RWPE2 (cell line): Measurements from ENCODE around the gene SEC62.

ENCODE experiments used
- ATAC-seq: fragments of 200-7000 bp; cut with Tn5 transposase; 3 replicates; pipeline ENCODE4 v1.9.1; 2021; ENCODE audit warnings: low read depth
- DNase-seq: peaks from one replicate; pipeline ENCODE4 v3.0.0-alpha.2; 2020; ENCODE audit warnings: low spot score
- H3K27ac ChIP-seq: fragments of 450-650 bp; 2 replicates; pipeline ENCODE4 v1.5.1; 2017; ENCODE audit warnings: mild to moderate bottlenecking; ENCODE audit not compliant: poor library complexity, severe bottlenecking
- H3K27me3 ChIP-seq: fragments of 250-450 bp; sonication (Bioruptor Pico); 2 replicates; pipeline ENCODE4 v1.5.1; 2021; ENCODE audit warnings: mild to moderate bottlenecking, moderate library complexity; ENCODE audit not compliant: insufficient read depth, poor library complexity, severe bottlenecking
- H3K36me3 ChIP-seq: fragments of 250-450 bp; sonication (Bioruptor Pico); 2 replicates; pipeline ENCODE4 v1.5.1; 2020; ENCODE audit warnings: low read depth, mild to moderate bottlenecking, moderate library complexity
- H3K4me1 ChIP-seq: fragments of 250-450 bp; sonication (Bioruptor Pico); 2 replicates; pipeline ENCODE4 v1.5.1; 2021; ENCODE audit warnings: mild to moderate bottlenecking, moderate library complexity; ENCODE audit not compliant: insufficient read depth, poor library complexity, severe bottlenecking
- H3K4me3 ChIP-seq: fragments of 250-450 bp; sonication (Bioruptor Pico); 2 replicates; pipeline ENCODE4 v1.5.1; 2021; ENCODE audit warnings: mild to moderate bottlenecking, moderate library complexity; ENCODE audit not compliant: severe bottlenecking
- H3K9me3 ChIP-seq: fragments of 250-450 bp; sonication (Bioruptor Pico); 2 replicates; pipeline ENCODE4 v1.5.1; 2021; ENCODE audit warnings: mild to moderate bottlenecking, moderate library complexity; ENCODE audit not compliant: severe bottlenecking
- CTCF ChIP-seq: fragments of 450-650 bp; IDR thresholded peaks from one replicate; pipeline ENCODE4 v1.5.1; 2017; ENCODE audit warnings: mild to moderate bottlenecking, moderate library complexity; ENCODE audit not compliant: poor library complexity, severe bottlenecking

SEC62 gene

GRCh38 chr3:169999433-169999832, 32.8 kb downstream of the SEC62 start:
- DNase-seq (no peak), ATAC-seq (no peak)
- Histone ChIP-seq H3K27me3 (no peaks in the 10 kb centered on the region), H3K27ac (no peak overlapping the region), H3K4me3 (no peak overlapping the region), H3K9me3 (no peaks in the 10 kb centered on the region), H3K4me1 (no peaks in the 10 kb centered on the region), H3K36me3 (peaks cover 15% of the 10 kb centered on the region)
- TF ChIP-seq CTCF: no peak

- H3K9me3 ChIP-seq: no peaks in the 10 kb centered on the region
- no peaks in the 10 kb centered on the region for H3K4me1 ChIP-seq
- DNase-seq (no peak), ATAC-seq (no peak)
- no peaks in the 10 kb centered on the region for H3K27me3 ChIP-seq
- H3K36me3 ChIP-seq: peaks cover 8% of the 10 kb centered on the region; the same call in 1 of the 2 replicates
- H3K27ac ChIP-seq: no peak overlapping the region
- H3K4me3 ChIP-seq: no peak overlapping the region
- no peak for TF ChIP-seq CTCF
Measured at GRCh38 chr3:170000051-170000450, 33.4 kb downstream of the SEC62 start.

GRCh38 chr3:170002231-170002630, 35.6 kb downstream of the SEC62 start:
- H3K4me1 ChIP-seq: no peaks in the 10 kb centered on the region
- ATAC-seq: no peak
- no peaks in the 10 kb centered on the region for H3K27me3 ChIP-seq
- H3K9me3 ChIP-seq: no peaks in the 10 kb centered on the region
- H3K4me3 ChIP-seq: no peak overlapping the region
- no peaks in the 10 kb centered on the region for H3K36me3 ChIP-seq
- no peak for DNase-seq
- H3K27ac ChIP-seq: no peak overlapping the region
- no peak for TF ChIP-seq CTCF

GRCh38 chr3:170002879-170003278, 36.3 kb downstream of the SEC62 start:
- no peaks in the 10 kb centered on the region for H3K27me3 ChIP-seq
- DNase-seq (no peak), ATAC-seq (no peak)
- no peaks in the 10 kb centered on the region for H3K4me1 ChIP-seq
- H3K4me3 ChIP-seq: no peak overlapping the region
- no peaks in the 10 kb centered on the region for H3K36me3 ChIP-seq
- H3K27ac ChIP-seq: no peak overlapping the region
- no peaks in the 10 kb centered on the region for H3K9me3 ChIP-seq
- TF ChIP-seq CTCF: no peak

GRCh38 chr3:170003881-170004356, 37.3 kb downstream of the SEC62 start:
- TF ChIP-seq CTCF: no peak
- Histone ChIP-seq H3K9me3 (no peaks in the 10 kb centered on the region), H3K27me3 (no peaks in the 10 kb centered on the region), H3K4me1 (no peaks in the 10 kb centered on the region), H3K27ac (no peak overlapping the region), H3K36me3 (no peaks in the 10 kb centered on the region), H3K4me3 (no peak overlapping the region)
- no peak for DNase-seq
- ATAC-seq: no peak
